Right kidney (tissue), 1 donor: ENCODE data around the gene POLR3H.

ENCODE experiments used
- DNase-seq: peaks from one replicate; pipeline ENCODE4 v3.0.0-alpha.2; 2016

The POLR3H gene

GRCh38 chr22:41537203-41537602 is 7.1 kb downstream of the POLR3H start:
- no peak for DNase-seq

GRCh38 chr22:41535244-41535643 is 9.0 kb downstream of the POLR3H start:
- no peak for DNase-seq

- no peak for DNase-seq
These were observed 10.1 kb downstream of the POLR3H start for GRCh38 chr22:41534219-41534618.

GRCh38 chr22:41532908-41533825 is 11.1 kb downstream of the POLR3H start:
- no peak for DNase-seq

- no peak for DNase-seq
These were observed 12.4 kb downstream of the POLR3H start for GRCh38 chr22:41531715-41532477.

- no peak for DNase-seq
These were observed 13.2 kb downstream of the POLR3H start for GRCh38 chr22:41530890-41531714.

- no peak for DNase-seq
These were observed 15.2 kb downstream of the POLR3H start for GRCh38 chr22:41528938-41529561.

GRCh38 chr22:41528132-41528766 is 16.0 kb downstream of the POLR3H start:
- DNase-seq: no peak

- DNase-seq: no peak
These were observed 17.2 kb downstream of the POLR3H start for GRCh38 chr22:41526830-41527799.

GRCh38 chr22:41526226-41526829 is 17.9 kb downstream of the POLR3H start:
- no peak for DNase-seq

- DNase-seq: no peak
These were observed 18.6 kb downstream of the POLR3H start for GRCh38 chr22:41525450-41526225.

GRCh38 chr22:41524809-41525449 is 19.3 kb downstream of the POLR3H start:
- no peak for DNase-seq

- no peak for DNase-seq
These were observed 20.0 kb downstream of the POLR3H start for GRCh38 chr22:41524251-41524661.

GRCh38 chr22:41523464-41524221 is 20.6 kb downstream of the POLR3H start:
- no peak for DNase-seq

GRCh38 chr22:41522813-41523212 is 21.5 kb downstream of the POLR3H start:
- no peak for DNase-seq

- no peak for DNase-seq
These were observed 23.1 kb downstream of the POLR3H start for GRCh38 chr22:41521126-41521525.

GRCh38 chr22:41518048-41518347 is 26.3 kb downstream of the POLR3H start:
- no peak for DNase-seq
